ENCODE results near the gene NHLRC2.
A peak's percentile ranks its signal among the peaks of the same experiment; 100 is the strongest.

The NHLRC2 gene

GRCh38 chr10:113947184-113948041 is 93.0 kb downstream of the NHLRC2 start:
- no peak for DNase-seq

- no peak for DNase-seq
Observed at GRCh38 chr10:113948048-113948447, 93.6 kb downstream of the NHLRC2 start.

GRCh38 chr10:113950268-113950667 is 95.8 kb downstream of the NHLRC2 start:
- DNase-seq: no peak

- DNase-seq: peak; percentile 30 to 39 (median 37)
Observed at GRCh38 chr10:113953505-113954272, 99.2 kb downstream of the NHLRC2 start.

GRCh38 chr10:113954409-113954808 is 99.9 kb downstream of the NHLRC2 start:
- no peak for DNase-seq

- DNase-seq: no peak
Observed at GRCh38 chr10:113957013-113957412, 102.6 kb downstream of the NHLRC2 start.

- DNase-seq: peak; percentile 79 to 80 (median 79)
Observed at GRCh38 chr10:113958631-113959382, 104.3 kb downstream of the NHLRC2 start.

GRCh38 chr10:113959383-113959760 is 104.9 kb downstream of the NHLRC2 start:
- DNase-seq: no peak

- DNase-seq: no peak
Observed at GRCh38 chr10:113960617-113961181, 106.2 kb downstream of the NHLRC2 start.

GRCh38 chr10:113961182-113962031 is 106.9 kb downstream of the NHLRC2 start:
- DNase-seq: no peak

GRCh38 chr10:113965077-113965476 is 110.6 kb downstream of the NHLRC2 start:
- peak in 2 of 3 donors; percentile 20 to 29 for DNase-seq

- peak; percentile 85 to 92 (median 89) for DNase-seq
Observed at GRCh38 chr10:113965683-113966082, 111.2 kb downstream of the NHLRC2 start.
